Measurements from ENCODE around the gene FLNB. TPM values are rescaled to one million over a fixed set of nuclear protein-coding genes. Genes with fewer than 3 reads are reported as not detected.

The FLNB gene
- total RNA-seq, 1 donor from 2014 or later = 75.4 TPM

DNA sequence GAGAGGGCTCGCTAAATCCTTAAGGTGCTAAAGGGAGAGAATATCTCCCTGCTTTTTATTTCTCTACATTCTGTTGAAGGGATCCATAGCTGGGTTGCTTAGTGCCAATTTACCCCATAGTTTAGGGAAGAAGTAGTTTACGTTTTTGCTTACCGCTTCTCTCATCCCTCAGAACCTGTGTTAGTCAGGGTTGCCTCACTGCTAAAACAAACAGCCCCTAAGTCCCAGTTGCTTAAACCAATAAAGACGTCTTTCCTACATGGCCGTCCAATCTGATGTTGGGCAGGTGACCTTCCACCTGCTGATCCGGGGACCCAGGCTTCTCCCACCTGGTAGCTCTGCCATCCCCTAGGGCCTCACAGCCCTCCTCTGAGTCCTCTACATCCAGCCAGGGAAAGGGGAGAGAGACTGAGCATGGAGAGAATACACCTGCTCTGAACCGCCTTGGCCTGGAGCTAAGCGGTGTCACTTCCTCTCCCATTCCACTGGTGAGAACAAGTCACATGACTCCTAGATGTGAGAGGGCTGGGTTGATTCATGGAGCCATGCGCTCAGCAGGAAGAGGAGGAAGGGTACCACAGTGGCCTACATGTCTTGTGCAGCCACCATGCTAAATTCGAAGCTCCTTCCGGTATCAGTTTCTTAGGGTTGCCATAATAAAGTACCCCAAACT lies 176.2 kb downstream of the FLNB start:
- no peak for DNase-seq
- Mint-ChIP-seq H3K9me3 (ENCODE audit: unreplicated experiment) (no peaks in the 10 kb centered on the region), H3K27ac (ENCODE audit: unreplicated experiment) (no peak overlapping the region), H3K36me3 (ENCODE audit: unreplicated experiment) (no peaks in the 10 kb centered on the region), H3K4me1 (ENCODE audit: low read depth, unreplicated experiment) (peaks cover 20% of the 10 kb centered on the region), H3K4me3 (ENCODE audit: unreplicated experiment) (no peak overlapping the region), H3K27me3 (ENCODE audit: unreplicated experiment) (peaks cover 8% of the 10 kb centered on the region)
- no peak for TF ChIP-seq CTCF (IDR thresholded peaks at IDR 0.05; ENCODE audit: partially characterized antibody, unreplicated experiment)

DNA sequence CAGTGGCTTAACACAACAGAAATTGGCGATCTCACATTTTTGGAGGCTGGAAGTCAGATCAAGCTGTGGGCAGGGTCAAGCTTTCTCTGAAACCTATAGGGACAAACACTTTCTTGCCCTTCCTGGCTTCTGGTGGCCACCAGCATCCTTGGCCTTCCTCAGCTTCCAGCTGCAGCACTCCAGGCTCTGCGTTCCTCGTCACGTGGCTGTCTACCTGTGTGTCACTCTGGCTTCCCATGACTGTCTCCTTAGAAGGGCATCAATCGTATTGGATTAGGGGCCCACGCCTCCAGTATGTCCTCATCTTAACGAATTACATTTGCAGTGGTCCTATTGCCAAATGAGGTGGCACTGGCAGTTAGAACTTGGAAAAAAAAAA lies 176.7 kb downstream of the FLNB start:
- peaks cover 8% of the 10 kb centered on the region for H3K27me3 Mint-ChIP-seq (ENCODE audit: unreplicated experiment)
- no peak for TF ChIP-seq CTCF (IDR thresholded peaks at IDR 0.05; ENCODE audit: partially characterized antibody, unreplicated experiment)
- H3K36me3 Mint-ChIP-seq (ENCODE audit: unreplicated experiment) = no peaks in the 10 kb centered on the region
- no peaks in the 10 kb centered on the region for H3K9me3 Mint-ChIP-seq (ENCODE audit: unreplicated experiment)
- peaks cover 20% of the 10 kb centered on the region for H3K4me1 Mint-ChIP-seq (ENCODE audit: low read depth, unreplicated experiment)
- no peak for DNase-seq
- no peak overlapping the region for H3K4me3 Mint-ChIP-seq (ENCODE audit: unreplicated experiment)
- H3K27ac Mint-ChIP-seq (ENCODE audit: unreplicated experiment) = no peak overlapping the region

DNA sequence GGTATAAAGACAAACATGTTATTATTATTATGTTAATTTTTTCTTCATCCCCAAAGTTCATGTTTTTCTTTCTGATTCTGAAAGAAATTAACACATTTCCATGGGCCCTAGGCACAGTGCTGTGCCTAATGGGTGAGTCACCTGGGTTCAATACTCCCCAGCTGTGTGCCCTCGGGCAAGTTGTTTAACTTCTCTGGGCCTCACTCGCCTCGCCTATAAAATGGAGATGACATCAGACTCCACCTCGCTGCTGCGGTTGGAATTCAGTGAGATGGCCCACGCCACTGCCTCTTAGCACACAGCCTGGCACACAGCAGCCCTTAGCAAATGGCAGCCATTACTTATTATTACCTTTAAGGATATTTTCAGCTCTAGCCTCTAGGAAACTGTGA lies 179.9 kb downstream of the FLNB start:
- H3K9me3 Mint-ChIP-seq (ENCODE audit: unreplicated experiment) = peaks cover 4% of the 10 kb centered on the region
- TF ChIP-seq CTCF (IDR thresholded peaks at IDR 0.05; ENCODE audit: partially characterized antibody, unreplicated experiment) = no peak
- H3K27me3 Mint-ChIP-seq (ENCODE audit: unreplicated experiment) = peaks cover 6% of the 10 kb centered on the region
- no peak overlapping the region for H3K4me3 Mint-ChIP-seq (ENCODE audit: unreplicated experiment)
- no peak for DNase-seq
- H3K27ac Mint-ChIP-seq (ENCODE audit: unreplicated experiment) = no peak overlapping the region
- H3K36me3 Mint-ChIP-seq (ENCODE audit: unreplicated experiment) = peaks cover 6% of the 10 kb centered on the region
- H3K4me1 Mint-ChIP-seq (ENCODE audit: low read depth, unreplicated experiment) = peaks cover 36% of the 10 kb centered on the region

- H3K9me3 Mint-ChIP-seq (ENCODE audit: unreplicated experiment) = peaks cover 5% of the 10 kb centered on the region
- peaks cover 4% of the 10 kb centered on the region for H3K27me3 Mint-ChIP-seq (ENCODE audit: unreplicated experiment)
- no peak for TF ChIP-seq CTCF (IDR thresholded peaks at IDR 0.05; ENCODE audit: partially characterized antibody, unreplicated experiment)
- peaks cover 36% of the 10 kb centered on the region for H3K4me1 Mint-ChIP-seq (ENCODE audit: low read depth, unreplicated experiment)
- peaks cover 6% of the 10 kb centered on the region for H3K36me3 Mint-ChIP-seq (ENCODE audit: unreplicated experiment)
- no peak overlapping the region for H3K4me3 Mint-ChIP-seq (ENCODE audit: unreplicated experiment)
- peak overlapping the region; percentile 43 for H3K27ac Mint-ChIP-seq (ENCODE audit: unreplicated experiment)
- DNase-seq = no peak
Observed at GRCh38 chr3:58188921-58189451, 180.8 kb downstream of the FLNB start.

GRCh38 chr3:58189691-58190090 lies 181.5 kb downstream of the FLNB start:
- Mint-ChIP-seq H3K9me3 (ENCODE audit: unreplicated experiment) (peaks cover 5% of the 10 kb centered on the region), H3K4me3 (ENCODE audit: unreplicated experiment) (no peak overlapping the region), H3K27me3 (ENCODE audit: unreplicated experiment) (peaks cover 4% of the 10 kb centered on the region), H3K4me1 (ENCODE audit: low read depth, unreplicated experiment) (peaks cover 36% of the 10 kb centered on the region), H3K36me3 (ENCODE audit: unreplicated experiment) (peaks cover 6% of the 10 kb centered on the region), H3K27ac (ENCODE audit: unreplicated experiment) (no peak overlapping the region)
- no peak for DNase-seq
- no peak for TF ChIP-seq CTCF (IDR thresholded peaks at IDR 0.05; ENCODE audit: partially characterized antibody, unreplicated experiment)
